Measurements from ENCODE around the gene RNASEH2A. TPM values are rescaled to one million over a fixed set of nuclear protein-coding genes. Genes with fewer than 3 reads are reported as not detected.
A peak's percentile ranks its signal among the peaks of the same experiment; 100 is the strongest.

Gene RNASEH2A
- total RNA-seq, 1 experiment from 2014 or later, result 16.7 TPM

DNA sequence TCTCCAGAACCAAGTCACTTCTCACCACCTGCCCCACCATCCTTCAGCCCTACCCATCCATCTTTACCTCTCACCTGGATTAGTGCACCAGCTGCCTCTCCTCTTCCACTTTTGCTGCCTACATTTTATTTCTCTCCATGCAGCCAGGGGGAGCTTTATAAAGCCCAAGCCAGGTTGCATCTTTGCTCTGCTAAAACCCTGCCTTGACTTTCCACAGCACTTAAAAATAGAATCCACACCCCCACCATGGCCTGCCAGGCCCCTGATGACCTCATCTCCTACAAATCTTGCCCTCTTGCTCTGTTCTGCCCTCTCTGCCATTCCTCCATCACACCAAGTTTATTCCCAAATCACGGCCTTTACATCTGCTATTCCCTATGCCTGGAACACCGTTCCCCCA is 32.8 kb upstream of the RNASEH2A start:
- no peaks in the 10 kb centered on the region for H3K27me3 Mint-ChIP-seq (ENCODE audit: insufficient read depth, unreplicated experiment)
- no peak overlapping the region for H3K4me3 Mint-ChIP-seq (ENCODE audit: unreplicated experiment)
- H3K36me3 Mint-ChIP-seq (ENCODE audit: insufficient read depth, unreplicated experiment), result peaks cover 11% of the 10 kb centered on the region
- no peaks in the 10 kb centered on the region for H3K9me3 Mint-ChIP-seq (ENCODE audit: unreplicated experiment)
- H3K4me1 Mint-ChIP-seq (ENCODE audit: insufficient read depth, unreplicated experiment), result peaks cover 12% of the 10 kb centered on the region
- BruUV-seq (replicated peaks), result no TSS peak
- CTCF ChIA-PET, result interaction anchor here (0.8 to 8.4 kb wide), 8 partner anchors 9 to 75 kb away, joined by 3 to 278 read pairs (median 8); partner anchors contain the start of gene JUNB
- TF ChIP-seq, protein P1, sequence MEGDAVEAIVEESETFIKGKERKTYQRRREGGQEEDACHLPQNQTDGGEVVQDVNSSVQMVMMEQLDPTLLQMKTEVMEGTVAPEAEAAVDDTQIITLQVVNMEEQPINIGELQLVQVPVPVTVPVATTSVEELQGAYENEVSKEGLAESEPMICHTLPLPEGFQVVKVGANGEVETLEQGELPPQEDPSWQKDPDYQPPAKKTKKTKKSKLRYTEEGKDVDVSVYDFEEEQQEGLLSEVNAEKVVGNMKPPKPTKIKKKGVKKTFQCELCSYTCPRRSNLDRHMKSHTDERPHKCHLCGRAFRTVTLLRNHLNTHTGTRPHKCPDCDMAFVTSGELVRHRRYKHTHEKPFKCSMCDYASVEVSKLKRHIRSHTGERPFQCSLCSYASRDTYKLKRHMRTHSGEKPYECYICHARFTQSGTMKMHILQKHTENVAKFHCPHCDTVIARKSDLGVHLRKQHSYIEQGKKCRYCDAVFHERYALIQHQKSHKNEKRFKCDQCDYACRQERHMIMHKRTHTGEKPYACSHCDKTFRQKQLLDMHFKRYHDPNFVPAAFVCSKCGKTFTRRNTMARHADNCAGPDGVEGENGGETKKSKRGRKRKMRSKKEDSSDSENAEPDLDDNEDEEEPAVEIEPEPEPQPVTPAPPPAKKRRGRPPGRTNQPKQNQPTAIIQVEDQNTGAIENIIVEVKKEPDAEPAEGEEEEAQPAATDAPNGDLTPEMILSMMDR (IDR thresholded peaks at IDR 0.05; ENCODE audit: unreplicated experiment), result peak; percentile 33
- DNase-seq (ENCODE audit: unreplicated experiment), result peak; percentile 55
- POLR2A ChIA-PET, result interaction anchor here (0.6 to 10.1 kb wide), 8 partner anchors 12 to 118 kb away, joined by 3 to 410 read pairs (median 6); partner anchors contain the start of genes GCDH, JUNB, PRDX2 and THSD8
- H3K27ac Mint-ChIP-seq (ENCODE audit: low read depth, unreplicated experiment), result no peak overlapping the region
- intact Hi-C loops (cut with micrococcal nuclease), result no loop called here

GRCh38 chr19:12774588-12775555 is 31.5 kb upstream of the RNASEH2A start, which contains the start of gene HOOK2:
HOOK2 (minus strand) TSS chr19:12775552; CDS start chr19:12775449, 103 bp downstream.
- BruUV-seq (replicated peaks), result no TSS peak
- Mint-ChIP-seq H3K27me3 (ENCODE audit: insufficient read depth, unreplicated experiment) (no peaks in the 10 kb centered on the region), H3K27ac (ENCODE audit: low read depth, unreplicated experiment) (peak within 1 kb of the TSS; percentile 46), H3K36me3 (ENCODE audit: insufficient read depth, unreplicated experiment) (peaks cover 7% of the 10 kb centered on the region), H3K9me3 (ENCODE audit: unreplicated experiment) (no peaks in the 10 kb centered on the region), H3K4me3 (ENCODE audit: unreplicated experiment) (peak within 1 kb of the TSS; percentile 74), H3K4me1 (ENCODE audit: insufficient read depth, unreplicated experiment) (peaks cover 13% of the 10 kb centered on the region)
- ChIA-PET POLR2A (interaction anchor here (0.6 to 10.1 kb wide), 12 partner anchors 9 to 163 kb away, joined by 3 to 410 read pairs (median 6); partner anchors contain the start of genes DNASE2, GCDH, JUNB and PRDX2), CTCF (interaction anchor here (0.6 to 8.4 kb wide), 9 partner anchors 9 to 151 kb away, joined by 3 to 278 read pairs (median 4); partner anchors contain the start of gene JUNB)
- intact Hi-C loops (cut with micrococcal nuclease), result loop anchor here (5.0 kb wide), 1 partner anchor 72 kb away; no protein-coding TSS in a partner anchor
- DNase-seq (ENCODE audit: unreplicated experiment), result peak; percentile 84
- TF ChIP-seq, protein P1 (IDR thresholded peaks at IDR 0.05; ENCODE audit: unreplicated experiment), result no peak

DNA sequence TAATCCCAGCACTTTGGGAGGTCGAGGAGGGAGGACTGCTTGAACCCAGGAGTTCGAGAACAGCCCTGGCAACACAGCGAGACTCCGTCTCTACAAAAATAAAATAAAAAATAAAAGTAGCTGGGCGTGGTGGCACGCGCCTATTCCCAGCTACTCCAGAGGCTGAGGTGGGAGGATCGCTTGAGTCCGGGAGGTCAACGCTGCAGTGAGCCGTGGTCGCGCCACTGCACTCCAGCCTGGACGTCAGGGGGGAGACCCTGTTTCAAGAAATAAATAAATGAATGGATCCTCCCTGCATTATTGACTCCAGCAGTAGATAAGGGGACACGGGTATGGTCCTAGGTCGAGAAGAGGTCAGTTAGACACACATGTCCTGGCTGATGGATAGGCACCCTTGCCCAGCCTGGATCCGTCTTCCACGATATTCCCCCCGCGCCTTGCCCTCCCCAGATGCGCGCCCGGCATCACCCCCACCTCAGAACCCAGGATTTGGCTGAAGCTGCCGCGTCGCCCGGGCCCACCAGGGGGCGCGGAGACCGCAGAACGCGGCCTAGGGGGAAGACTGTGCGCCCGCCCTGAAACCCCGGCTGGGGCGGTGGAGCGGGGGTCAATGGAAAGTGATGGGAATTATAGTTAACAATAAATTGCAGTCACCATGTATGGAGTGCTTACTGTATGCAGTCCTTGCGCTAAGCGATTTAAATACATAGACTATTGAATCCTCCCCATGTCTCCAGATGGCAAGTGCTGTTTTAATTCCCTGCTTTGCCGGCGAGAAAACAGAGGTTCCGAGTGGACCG is 29.0 kb upstream of the RNASEH2A start:
- intact Hi-C loops (cut with micrococcal nuclease), result loop anchor here (1.0 to 5.0 kb wide), 3 partner anchors 13 to 70 kb away; no protein-coding TSS in a partner anchor
- Mint-ChIP-seq H3K9me3 (ENCODE audit: unreplicated experiment) (no peaks in the 10 kb centered on the region), H3K27ac (ENCODE audit: low read depth, unreplicated experiment) (peak overlapping the region; percentile 81), H3K4me1 (ENCODE audit: insufficient read depth, unreplicated experiment) (peaks cover 13% of the 10 kb centered on the region), H3K4me3 (ENCODE audit: unreplicated experiment) (peak overlapping the region; percentile 79), H3K27me3 (ENCODE audit: insufficient read depth, unreplicated experiment) (no peaks in the 10 kb centered on the region), H3K36me3 (ENCODE audit: insufficient read depth, unreplicated experiment) (peaks cover 7% of the 10 kb centered on the region)
- BruUV-seq (replicated peaks), result TSS peak; percentile 49
- ChIA-PET CTCF (interaction anchor here (0.6 to 8.4 kb wide), 15 partner anchors 8 to 113 kb away, joined by 3 to 278 read pairs (median 4); partner anchors contain the start of gene JUNB), POLR2A (interaction anchor here (0.6 to 10.1 kb wide), 12 partner anchors 10 to 167 kb away, joined by 3 to 410 read pairs (median 4); partner anchors contain the start of genes GET3, JUNB, THSD8 and ZNF490)
- peak; percentile 80 for DNase-seq (ENCODE audit: unreplicated experiment)
- TF ChIP-seq, protein P1 (IDR thresholded peaks at IDR 0.05; ENCODE audit: unreplicated experiment), result peak; percentile 83
